Neural progenitor cell (in vitro differentiated cells): ENCODE results near the gene HCFC2.

Experiments used
- EZH2 ChIP-seq: fragments of 200-600 bp; sonication (generic); IDR thresholded peaks from 2 replicates; pipeline ENCODE4 v1.6.1; 2017; ENCODE audit warnings: antibody characterized with exemption, mild to moderate bottlenecking, moderate library complexity
- EZH2phosphoT487 ChIP-seq: fragments of 200-600 bp; sonication (generic); IDR thresholded peaks from 2 replicates; pipeline ENCODE4 v1.6.1; 2017; ENCODE audit warnings: antibody characterized with exemption
- TF ChIP-seq, protein P1 (sequence below): fragments of 200-600 bp; sonication (generic); IDR thresholded peaks from 2 replicates; pipeline ENCODE4 v1.5.1; 2017; ENCODE audit warnings: antibody characterized with exemption, mild to moderate bottlenecking

DNA sequence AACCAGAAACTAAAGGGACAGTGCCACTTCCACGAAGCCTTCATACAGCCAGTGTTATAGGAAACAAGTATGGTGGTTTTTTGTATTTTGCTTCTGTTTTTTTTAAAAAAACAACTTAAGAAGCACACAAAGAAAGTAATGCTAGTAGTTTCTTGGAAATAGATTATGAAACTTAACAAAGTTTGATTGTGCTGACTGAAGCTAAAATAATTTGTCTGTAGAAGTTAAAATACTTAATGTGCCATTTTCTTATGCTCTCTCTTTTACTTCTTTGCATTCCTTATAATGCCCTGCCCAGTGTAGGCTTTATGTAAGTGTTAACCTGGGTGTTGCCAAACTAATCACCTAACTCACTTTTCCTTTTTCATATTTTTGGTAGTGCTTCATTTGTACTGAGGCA is 16.4 kb downstream of the HCFC2 start:
- TF ChIP-seq EZH2phosphoT487 (no peak), EZH2 (no peak)
- TF ChIP-seq, protein P1, sequence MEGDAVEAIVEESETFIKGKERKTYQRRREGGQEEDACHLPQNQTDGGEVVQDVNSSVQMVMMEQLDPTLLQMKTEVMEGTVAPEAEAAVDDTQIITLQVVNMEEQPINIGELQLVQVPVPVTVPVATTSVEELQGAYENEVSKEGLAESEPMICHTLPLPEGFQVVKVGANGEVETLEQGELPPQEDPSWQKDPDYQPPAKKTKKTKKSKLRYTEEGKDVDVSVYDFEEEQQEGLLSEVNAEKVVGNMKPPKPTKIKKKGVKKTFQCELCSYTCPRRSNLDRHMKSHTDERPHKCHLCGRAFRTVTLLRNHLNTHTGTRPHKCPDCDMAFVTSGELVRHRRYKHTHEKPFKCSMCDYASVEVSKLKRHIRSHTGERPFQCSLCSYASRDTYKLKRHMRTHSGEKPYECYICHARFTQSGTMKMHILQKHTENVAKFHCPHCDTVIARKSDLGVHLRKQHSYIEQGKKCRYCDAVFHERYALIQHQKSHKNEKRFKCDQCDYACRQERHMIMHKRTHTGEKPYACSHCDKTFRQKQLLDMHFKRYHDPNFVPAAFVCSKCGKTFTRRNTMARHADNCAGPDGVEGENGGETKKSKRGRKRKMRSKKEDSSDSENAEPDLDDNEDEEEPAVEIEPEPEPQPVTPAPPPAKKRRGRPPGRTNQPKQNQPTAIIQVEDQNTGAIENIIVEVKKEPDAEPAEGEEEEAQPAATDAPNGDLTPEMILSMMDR, result no peak
